ENCODE data around the gene MRNIP.
"Not testable (repeated sequence)": the region's sequence is repeated elsewhere in the genome, so short reads cannot be mapped to it uniquely, and the experiment has no call there.

Gene MRNIP

DNA sequence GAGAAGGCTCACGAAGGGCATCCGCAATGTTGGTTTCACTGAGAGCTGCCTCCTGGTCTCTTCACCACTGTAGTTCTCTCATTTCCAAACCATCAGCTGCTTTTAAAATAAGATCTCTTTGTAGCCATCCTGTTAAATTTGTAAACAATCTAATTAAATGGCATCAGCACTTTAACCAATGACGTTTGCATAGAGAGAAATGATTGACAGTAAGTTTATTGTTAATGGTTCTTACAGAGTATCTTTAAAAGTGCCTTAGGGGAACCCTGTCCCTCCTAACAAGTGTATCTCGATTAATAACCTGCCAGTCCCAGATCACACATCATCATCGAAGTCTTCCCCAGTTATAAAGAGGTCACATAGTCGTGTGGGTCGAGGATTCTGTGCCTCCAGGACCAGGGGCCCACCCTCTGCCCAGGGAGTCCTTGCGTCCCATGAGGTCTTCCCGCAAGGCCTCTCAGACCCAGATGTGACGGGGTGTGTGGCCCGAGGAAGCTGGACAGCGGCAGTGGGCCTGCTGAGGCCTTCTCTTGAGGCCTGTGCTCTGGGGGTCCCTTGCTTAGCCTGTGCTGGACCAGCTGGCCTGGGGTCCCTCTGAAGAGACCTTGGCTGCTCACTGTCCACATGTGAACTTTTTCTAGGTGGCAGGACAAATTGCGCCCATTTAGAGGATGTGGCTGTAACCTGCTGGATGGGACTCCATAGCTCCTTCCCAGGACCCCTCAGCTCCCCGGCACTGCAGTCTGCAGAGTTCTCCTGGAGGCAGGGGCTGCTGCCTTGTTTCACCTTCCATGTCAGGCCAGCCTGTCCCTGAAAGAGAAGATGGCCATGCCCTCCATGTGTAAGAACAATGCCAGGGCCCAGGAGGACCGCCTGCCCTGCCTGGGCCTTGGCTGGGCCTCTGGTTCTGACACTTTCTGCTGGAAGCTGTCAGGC lies 21.3 kb downstream of the MRNIP start:
- DNase-seq: no peak

- DNase-seq: peak; percentile 59
These were observed 22.2 kb downstream of the MRNIP start for GRCh38 chr5:179836225-179837019.

- DNase-seq: not testable (repeated sequence)
These were observed 23.7 kb downstream of the MRNIP start for GRCh38 chr5:179834871-179835270.

DNA sequence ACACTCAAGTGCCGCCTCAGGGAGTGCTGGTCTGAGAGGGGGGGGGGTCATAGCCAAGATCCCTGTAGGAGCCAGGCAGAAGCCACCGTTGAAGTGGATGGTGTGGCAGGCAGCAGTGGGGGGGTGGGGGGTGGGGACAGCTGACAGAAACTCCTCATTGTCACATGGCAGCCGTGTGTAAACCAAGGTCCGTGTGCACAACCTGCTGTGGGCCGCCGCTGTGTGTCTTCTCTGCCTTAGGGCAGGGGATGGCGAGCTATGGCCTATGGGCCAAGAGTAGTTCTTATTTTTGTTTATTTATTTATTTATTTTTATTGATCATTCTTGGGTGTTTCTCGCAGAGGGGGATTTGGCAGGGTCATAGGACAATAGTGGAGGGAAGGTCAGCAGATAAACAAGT lies 24.5 kb downstream of the MRNIP start:
- DNase-seq: no peak

GRCh38 chr5:179833709-179834070 lies 24.9 kb downstream of the MRNIP start:
- DNase-seq: no peak

GRCh38 chr5:179833056-179833708 lies 25.4 kb downstream of the MRNIP start:
- DNase-seq: no peak

GRCh38 chr5:179832039-179832745 lies 26.4 kb downstream of the MRNIP start:
- no peak for DNase-seq

DNA sequence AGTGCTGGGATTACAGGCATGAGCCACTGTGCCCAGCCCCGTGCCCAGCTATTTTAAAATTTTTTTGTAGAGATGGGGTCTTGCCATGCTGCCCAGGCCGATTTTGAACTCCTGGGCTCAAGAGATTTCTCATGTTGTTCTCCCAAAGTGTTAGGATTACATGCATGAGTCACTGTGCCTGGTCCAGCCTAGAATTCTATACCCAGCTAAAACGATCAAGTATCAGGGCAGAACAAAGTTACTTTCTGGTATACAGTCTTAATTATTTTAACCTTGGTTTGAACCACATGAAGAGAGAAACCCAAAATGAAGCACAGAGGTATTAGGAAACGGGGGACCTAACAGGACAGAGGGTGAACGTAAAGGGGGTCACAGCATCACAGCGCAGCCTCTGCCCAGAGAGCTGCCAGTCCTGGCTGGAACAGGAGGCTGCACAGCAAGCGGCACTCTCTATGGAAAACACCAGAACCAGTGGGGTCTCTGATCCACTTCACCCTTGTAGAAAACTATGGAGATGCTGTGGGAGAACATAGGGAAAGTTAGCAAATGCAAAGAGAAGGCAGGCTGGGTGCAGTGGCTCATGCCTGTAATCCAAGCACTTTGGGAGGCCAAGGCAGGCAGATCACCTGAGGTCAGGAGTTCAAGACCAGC lies 27.7 kb downstream of the MRNIP start:
- DNase-seq: no peak

DNA sequence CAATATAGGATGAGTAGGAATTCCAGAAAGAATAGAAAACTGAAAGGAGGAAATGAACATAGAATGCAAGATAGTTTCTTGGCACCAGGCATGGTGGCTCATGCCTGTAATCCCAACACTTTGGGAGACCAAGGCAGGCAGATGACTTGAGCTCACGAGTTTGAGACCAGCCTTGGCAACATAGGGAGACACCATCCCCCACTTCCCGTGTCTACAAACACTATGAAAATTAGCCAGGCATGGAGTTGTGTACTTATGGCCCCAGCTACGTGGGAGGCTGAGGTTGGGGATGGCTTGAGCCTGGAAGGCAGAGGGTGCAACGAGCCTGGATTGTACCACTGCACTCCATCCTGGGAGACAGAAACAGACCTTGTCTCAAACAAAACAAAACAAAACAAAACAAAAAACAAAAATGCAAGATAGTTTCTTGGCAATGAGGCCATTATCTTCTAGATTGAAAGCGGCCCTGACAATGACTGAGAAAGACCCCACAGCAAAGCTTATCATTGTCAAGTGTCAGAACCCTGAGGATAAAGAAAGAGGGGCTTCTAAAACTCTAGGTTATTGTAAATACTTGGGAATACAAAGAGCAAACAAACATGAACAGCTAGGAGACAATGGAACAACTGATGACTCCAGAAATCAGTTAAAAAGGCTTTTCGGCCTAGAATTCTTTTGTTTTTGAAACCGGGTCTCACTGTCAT lies 28.7 kb downstream of the MRNIP start:
- no peak for DNase-seq

GRCh38 chr5:179828756-179829421 lies 29.7 kb downstream of the MRNIP start:
- no peak for DNase-seq

DNA sequence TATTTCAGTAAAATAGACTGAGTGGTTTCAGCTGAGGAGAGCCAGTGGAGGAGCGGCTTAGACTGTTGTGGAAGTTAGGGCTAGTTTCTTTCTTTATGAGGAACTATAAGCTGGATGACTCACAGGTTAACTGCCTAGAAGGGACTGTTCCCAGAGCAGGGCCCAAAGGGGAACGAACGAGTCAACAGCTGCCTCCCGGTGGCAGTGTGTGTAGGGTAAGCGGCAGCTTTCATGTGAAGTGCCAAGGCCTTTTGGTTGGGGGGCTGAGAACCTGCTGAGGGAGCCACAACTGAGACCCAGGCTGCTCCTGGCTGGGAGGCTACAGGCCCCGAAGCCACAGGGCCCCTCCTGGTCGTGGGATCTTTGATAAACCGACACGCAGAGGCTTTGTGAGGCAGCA lies 30.9 kb downstream of the MRNIP start:
- peak; percentile 70 for DNase-seq

DNA sequence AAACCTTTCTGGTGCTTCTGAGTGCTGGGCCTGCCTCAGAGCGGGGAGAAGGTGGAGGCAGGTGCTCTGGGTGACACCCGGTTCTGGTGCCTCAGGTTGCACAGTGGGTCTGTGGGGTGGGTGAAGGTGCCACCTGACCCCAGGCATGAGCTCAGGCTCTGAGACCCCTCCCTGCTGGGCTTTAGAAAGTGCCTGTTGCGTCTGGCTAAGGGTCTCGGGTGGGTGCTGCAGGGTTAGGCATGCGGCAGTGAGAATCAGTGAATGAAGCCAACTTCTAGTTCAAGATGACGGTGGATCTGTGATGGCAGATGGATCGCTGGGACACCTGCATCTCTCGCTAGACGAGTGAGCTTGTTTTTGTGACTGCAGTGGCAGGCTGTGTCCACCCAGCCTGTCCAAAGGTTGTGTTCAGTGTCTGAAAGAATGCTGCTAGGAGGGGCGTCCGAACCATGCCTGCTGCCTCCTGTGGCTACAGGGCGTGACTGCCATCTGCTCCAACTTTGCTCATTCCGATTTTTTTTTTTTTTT lies 32.9 kb downstream of the MRNIP start:
- no peak for DNase-seq

DNA sequence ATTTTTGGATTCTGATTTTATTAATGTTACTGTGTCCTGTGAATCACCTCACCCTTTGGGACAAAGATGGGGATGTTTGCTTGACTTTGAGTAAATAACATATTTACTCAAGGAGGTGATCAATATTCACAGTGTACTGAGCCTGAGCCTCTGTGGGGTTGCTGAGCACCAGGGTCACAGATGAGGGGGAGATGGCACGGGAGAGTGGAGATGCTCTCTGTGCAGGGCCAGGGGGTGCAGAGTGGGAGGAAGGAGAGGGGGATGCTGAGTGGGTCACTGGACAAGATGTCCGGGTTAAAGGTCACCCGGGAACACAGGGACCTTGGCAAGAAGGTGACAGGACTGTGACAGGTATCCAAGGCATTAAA lies 33.9 kb downstream of the MRNIP start:
- DNase-seq: no peak

DNA sequence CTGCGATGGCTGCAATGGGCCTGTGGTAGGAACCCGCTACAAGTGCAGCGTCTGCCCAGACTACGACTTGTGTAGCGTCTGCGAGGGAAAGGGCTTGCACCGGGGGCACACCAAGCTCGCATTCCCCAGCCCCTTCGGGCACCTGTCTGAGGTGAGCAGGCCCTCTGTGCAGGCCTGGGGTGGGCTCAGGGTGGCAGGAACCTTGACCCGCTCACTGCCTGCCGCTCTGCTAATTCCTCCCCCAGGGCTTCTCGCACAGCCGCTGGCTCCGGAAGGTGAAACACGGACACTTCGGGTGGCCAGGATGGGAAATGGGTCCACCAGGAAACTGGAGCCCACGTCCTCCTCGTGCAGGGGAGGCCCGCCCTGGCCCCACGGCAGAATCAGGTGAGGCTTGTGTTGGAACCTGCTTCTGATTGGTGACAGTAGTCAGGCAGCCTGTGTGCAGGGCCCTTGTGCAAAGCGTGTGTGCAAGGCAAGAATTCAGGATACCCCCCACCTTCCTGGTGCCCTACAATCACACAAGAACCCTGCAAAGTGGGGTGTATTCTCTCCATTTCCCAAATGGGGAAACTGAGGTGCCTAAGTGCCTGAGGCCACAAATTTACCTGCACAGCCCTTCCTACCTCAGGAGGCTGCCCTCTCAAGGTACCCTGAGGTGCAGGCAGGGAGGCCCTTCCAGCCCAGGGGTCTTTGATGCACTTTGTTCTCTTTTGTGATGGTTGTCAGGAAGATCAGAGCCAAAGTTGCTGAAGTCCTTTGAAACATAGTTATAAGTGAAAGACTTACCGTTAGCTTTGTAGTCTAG lies 34.5 kb downstream of the MRNIP start:
- DNase-seq: no peak

GRCh38 chr5:179822444-179822990 lies 36.1 kb downstream of the MRNIP start:
- DNase-seq: no peak

DNA sequence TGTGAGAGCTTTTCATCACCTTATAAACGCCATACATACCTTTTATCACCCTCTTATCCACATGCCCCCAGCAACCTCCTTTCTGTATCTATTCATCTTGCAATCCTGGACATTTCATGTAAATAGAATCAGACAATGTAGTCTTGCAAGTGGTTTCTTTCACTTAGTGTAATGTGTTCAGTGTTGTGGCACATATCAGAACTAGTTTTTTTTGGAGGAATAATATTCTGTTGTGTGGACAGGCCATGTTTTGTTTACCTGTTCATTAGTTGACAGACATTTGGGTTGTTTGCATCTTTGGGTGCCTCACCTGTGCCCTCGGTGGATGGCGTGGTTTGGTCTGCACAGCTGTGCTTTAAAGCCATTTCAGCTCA lies 36.6 kb downstream of the MRNIP start:
- DNase-seq: no peak

GRCh38 chr5:179821298-179822058 lies 37.1 kb downstream of the MRNIP start:
- peak; percentile 89 for DNase-seq

- peak; percentile 86 for DNase-seq
These were observed 37.9 kb downstream of the MRNIP start, which contains the start of gene SQSTM1 for GRCh38 chr5:179820483-179821297. SQSTM1 (plus strand) TSS chr5:179820905; CDS start chr5:179820937, 32 bp downstream.
